ENCODE results near the gene RAB5IF. TPM values are rescaled to one million over a fixed set of nuclear protein-coding genes. Genes with fewer than 3 reads are reported as not detected.

Gene RAB5IF
- 64.3 and 74.1 TPM in 2 replicates for total RNA-seq

DNA sequence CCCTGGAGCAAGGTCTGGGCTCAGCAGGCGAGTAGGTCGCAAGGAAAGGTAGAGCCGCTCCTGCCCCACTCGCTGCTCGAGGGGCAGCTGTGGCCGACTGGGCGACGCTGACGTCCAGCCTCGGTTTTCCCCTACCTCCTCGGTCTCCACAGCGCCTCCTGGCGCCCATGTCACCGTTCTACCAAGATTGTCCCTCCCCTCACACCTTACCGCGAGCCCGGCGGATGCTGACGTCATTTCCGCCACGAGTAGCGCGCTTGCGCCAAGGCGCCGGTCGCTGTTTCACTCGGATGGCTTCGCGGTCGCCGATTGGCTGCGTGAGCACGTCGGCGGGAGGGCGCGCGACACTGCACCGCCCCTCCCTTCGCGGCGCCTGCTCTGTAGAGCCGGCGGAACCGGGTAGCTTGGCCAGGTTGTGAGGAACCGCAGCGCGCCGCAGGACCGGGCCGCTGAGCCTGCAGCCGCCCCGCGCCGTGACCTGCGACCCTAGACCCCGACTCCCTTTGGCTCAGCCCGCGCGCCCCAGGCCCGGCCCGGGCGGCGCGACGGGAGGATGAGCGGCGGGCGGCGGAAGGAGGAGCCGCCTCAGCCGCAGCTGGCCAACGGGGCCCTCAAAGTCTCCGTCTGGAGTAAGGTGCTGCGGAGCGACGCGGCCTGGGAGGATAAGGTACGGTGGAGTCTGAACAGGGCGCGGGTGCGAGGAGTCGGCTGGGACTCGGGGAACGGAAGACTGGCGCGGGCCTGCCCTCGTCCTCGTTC lies at the start of gene RAB5IF:
Gene RAB5IF (plus strand): TSS at position 381 of the 759 bp plus-strand sequence. CDS start 173 bp downstream, at position 554.

GRCh38 chr20:36573103-36573797 lies 32.3 kb upstream of the RAB5IF start, which contains the start of gene TGIF2:
TSS of gene TGIF2 (plus strand) at chr20:36573597. CDS start at chr20:36578775, 5,178 bp downstream.

DNA sequence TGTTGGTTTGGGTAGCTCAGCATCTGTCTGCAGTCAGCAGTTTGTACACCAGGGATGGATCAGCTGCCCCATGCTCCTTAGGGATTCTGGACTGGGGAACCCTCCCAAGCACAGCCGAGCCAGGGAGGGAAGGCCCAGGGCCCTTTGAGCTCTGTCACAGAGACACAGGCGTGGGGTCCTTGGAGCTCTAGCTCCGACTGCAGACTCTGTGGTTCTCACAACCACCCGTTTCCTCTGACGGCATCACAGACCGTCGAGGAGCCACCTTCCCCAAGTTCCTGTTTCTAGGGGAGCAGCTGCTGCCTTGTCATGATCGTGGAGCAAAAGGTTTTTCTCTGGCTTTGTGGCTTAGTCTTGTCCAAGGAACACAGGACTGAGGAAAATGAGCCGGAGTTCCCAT lies 40.4 kb downstream of the RAB5IF start, which contains the start of gene SLA2:
Gene SLA2 (minus strand): TSS at position 199 of the 400 bp plus-strand sequence. CDS start 4,861 bp downstream, outside the sequence.

Other genes starting within 250 kb of the RAB5IF start
- 6.8 and 13.9 TPM in 2 replicates for gene MYL9, start 64.3 kb upstream of the RAB5IF start, total RNA-seq
- 5.1 and 7.7 TPM in 2 replicates for gene TGIF2, start 32.2 kb upstream of the RAB5IF start, total RNA-seq
- not detected in 2 replicates for gene SLA2, start 40.4 kb downstream of the RAB5IF start, total RNA-seq
- gene NDRG3, start 140.3 kb downstream of the RAB5IF start, total RNA-seq: 17.8 and 18.6 TPM in 2 replicates
- 5.5 and 6.4 TPM in 2 replicates for gene DSN1, start 168.0 kb downstream of the RAB5IF start, total RNA-seq